GM12878 (cell line): Measurements from ENCODE around the gene VEPH1. TPM values are rescaled to one million over a fixed set of nuclear protein-coding genes. Genes with fewer than 3 reads are reported as not detected.

ENCODE experiments used
- ATAC-seq: fragments of 200-7000 bp; cut with Tn5 transposase; 3 replicates; pipeline ENCODE4 v1.9.1; 2020; ENCODE audit warnings: mild to moderate bottlenecking, moderate library complexity
- BruUV-seq: library from RNA; stranded (reverse); fragments of 400-500 nt; replicated peaks from 2 replicates; lab custom pipeline; 2021; lab: Mats Ljungman, UMichigan
- CTCF ChIA-PET: fragments of 300-600 bp; sonication (Branson Sonifier 250); formaldehyde crosslinking; extraction: SDS; loops from one replicate; lab custom pipeline; 2021; ENCODE audit warnings: inconsistent platforms; lab: Yijun Ruan, JAX
- POLR2A ChIA-PET: fragments of 350-600 bp; formaldehyde crosslinking; extraction: SDS; loops from one replicate; lab custom pipeline; 2021; ENCODE audit warnings: inconsistent platforms; lab: Charles Lee
- RAD21 ChIA-PET: fragments of 300-600 bp; sonication (Branson Sonifier 250); formaldehyde crosslinking; loops from one replicate; lab custom pipeline; 2023; ENCODE audit warnings: antibody characterized with exemption; ENCODE audit not compliant: unreplicated experiment; lab: Charles Lee
- SMC1A ChIA-PET: fragments of 300-600 bp; sonication (Branson Sonifier 250); formaldehyde crosslinking; loops from one replicate; lab custom pipeline; 2023; ENCODE audit not compliant: unreplicated experiment, uncharacterized antibody; lab: Charles Lee
- DNase-seq: peaks from one replicate; pipeline ENCODE4 v3.0.0-alpha.2; 2011; ENCODE audit warnings: low read depth, low spot score
- FAIRE-seq: peaks from 3 replicates; lab custom pipeline; 2011; peaks lifted over from hg19 to GRCh38; lab: Jason Lieb, UNC
- H2AFZ ChIP-seq: 2 replicates; pipeline ENCODE4 v1.6.0; 2011; ENCODE audit warnings: low read depth, low read length, control low read depth; ENCODE audit not compliant: control insufficient read depth
- H3K27ac ChIP-seq: 2 replicates; pipeline ENCODE4 v1.5.1; 2011; ENCODE audit warnings: control low read depth; ENCODE audit not compliant: control insufficient read depth, insufficient read depth
- H3K27me3 ChIP-seq, 2 experiments: replicated peaks in 1 of 2; 2 replicates each; pipeline versions ENCODE4 v1.6.0 to v1.6.1; 2011; ENCODE audit warnings: low read length in 1 of 2; ENCODE audit not compliant: control insufficient read depth in 2 of 2, insufficient read depth in 2 of 2
- H3K36me3 ChIP-seq, 2 experiments: 2 replicates each; pipeline ENCODE4 v1.5.1; 2011; ENCODE audit warnings: low read length in 1 of 2; ENCODE audit not compliant: control insufficient read depth in 2 of 2, insufficient read depth in 2 of 2
- H3K4me1 ChIP-seq: 2 replicates; pipeline ENCODE4 v1.6.1; 2011; ENCODE audit warnings: mild to moderate bottlenecking, low read length, moderate library complexity, mixed read lengths; ENCODE audit not compliant: control insufficient read depth, insufficient read depth
- H3K4me2 ChIP-seq: 2 replicates; pipeline ENCODE4 v1.6.0; 2011; ENCODE audit warnings: control low read depth; ENCODE audit not compliant: control insufficient read depth, insufficient read depth
- H3K4me3 ChIP-seq: fragments of 200-600 bp; sonication (generic); 2 replicates; pipeline ENCODE4 v1.5.1; 2016
- H3K79me2 ChIP-seq: 2 replicates; pipeline ENCODE4 v1.6.0; 2011; ENCODE audit warnings: low read length; ENCODE audit not compliant: control insufficient read depth, insufficient read depth
- H3K9ac ChIP-seq: 2 replicates; pipeline ENCODE4 v1.8.0; 2011; ENCODE audit warnings: low read length, control low read depth, mixed read lengths; ENCODE audit not compliant: control insufficient read depth, insufficient read depth
- H3K9me3 ChIP-seq: replicated peaks from 3 replicates; pipeline ENCODE4 v1.5.1; 2011; ENCODE audit warnings: mild to moderate bottlenecking, low read length; ENCODE audit not compliant: control insufficient read depth, insufficient read depth
- H4K20me1 ChIP-seq: 2 replicates; pipeline ENCODE4 v1.6.0; 2011; ENCODE audit not compliant: control insufficient read depth, insufficient read depth
- CEBPZ ChIP-seq: fragments of 150-350 bp; IDR thresholded peaks from 2 replicates; pipeline ENCODE4 v1.6.1; 2016; ENCODE audit warnings: low read depth, low read length
- CTCF ChIP-seq, 3 experiments: IDR thresholded peaks in 2 of 3; conservative IDR thresholded peaks in 1 of 3; 2 replicates each; pipeline ENCODE4 v1.5.1; 2011; ENCODE audit warnings: low read depth in 3 of 3, low read length in 3 of 3, mild to moderate bottlenecking in 3 of 3, control low read depth in 2 of 3, moderate library complexity in 2 of 3, inconsistent platforms in 1 of 3, mixed read lengths in 1 of 3; ENCODE audit not compliant: control insufficient read depth in 2 of 3, insufficient read depth in 1 of 3; ENCODE audit errors: extremely low read depth in 1 of 3
- FOXM1 ChIP-seq: IDR thresholded peaks from 2 replicates; pipeline ENCODE4 v1.6.1; 2012; ENCODE audit warnings: low read depth, mild to moderate bottlenecking, inconsistent platforms, low read length, moderate library complexity
- RAD21 ChIP-seq: IDR thresholded peaks from 2 replicates; pipeline ENCODE4 v1.6.1; 2011; ENCODE audit warnings: mild to moderate bottlenecking, low read depth, low read length, moderate library complexity; ENCODE audit not compliant: insufficient read depth
- SMC3 ChIP-seq: IDR thresholded peaks from 2 replicates; pipeline ENCODE4 v1.6.1; 2011; ENCODE audit warnings: low read length, improper control_type of control experiment, borderline replicate concordance
- ZBTB4 ChIP-seq: fragments of 450-650 bp; formaldehyde crosslinking; IDR thresholded peaks from 2 replicates; pipeline ENCODE4 v1.4.0; 2022; ENCODE audit warnings: mild to moderate bottlenecking, moderate library complexity
- WGBS: methylation state at CpG from one replicate; pipeline ENCODE4 v1.1.6; 2016; ENCODE audit warnings: low lambda C conversion rate; ENCODE audit not compliant: insufficient replicate concordance, insufficient coverage; ENCODE audit errors: missing lambda C conversion rate; 5-methylcytosine and 5-hydroxymethylcytosine counted together
- in situ Hi-C: fragments of 300-500 bp; cut with MboI; formaldehyde crosslinking; loops from 9 replicates; pipeline ENCODE4 v1.14.3; 2018; ENCODE audit warnings: mixed read lengths
- intact Hi-C: fragments of 100-400 bp; cut with micrococcal nuclease; formaldehyde crosslinking; loops from one replicate; pipeline ENCODE4 v1.14.2; 2022; ENCODE audit not compliant: unreplicated experiment
- polyA plus RNA-seq, 11 experiments: library from polyadenylated mRNA; depleted of rRNA in 4 of 11; unstranded in 6 of 11; stranded (reverse) in 5 of 11; fragments of >200 nt; fragmentation: Nextera tagmentation in 4 of 11; fragmentation: Illumina TruSeq in 1 of 11; extraction: Ambion mirVana in 4 of 11; extraction: Trizol in 1 of 11; gene quantifications; 1 replicate in 1 of 11; 2 replicates in 10 of 11; pipeline versions ENCODE4 v1.2.1 to v1.2.3, GENCODE V29; 2011 to 2016; ENCODE audit warnings: inconsistent platforms in 2 of 11, missing spikeins in 2 of 11, low read depth in 1 of 11
- total RNA-seq, 4 experiments: library from RNA; depleted of rRNA in 3 of 4; stranded (reverse); fragments of >200 nt in 3 of 4; fragmentation: Illumina TruSeq in 1 of 4; extraction: Trizol in 1 of 4; gene quantifications; 2 replicates each; pipeline versions ENCODE4 v1.2.1 to v1.2.3, GENCODE V29; 2013 to 2021

Gene VEPH1
- total and polyA plus RNA-seq, 10 of the 15 experiments (the other 5 are each of a cell fraction or from before 2014, with no cell fraction given): 0.04 to 0.26 (median 0.17) TPM; not detected in 7

- no peaks in the 10 kb centered on the region for H3K27me3 ChIP-seq
- no peak overlapping the region for H3K9ac ChIP-seq
- 29% methylated on average over 7 of the region's 7 CpGs for WGBS
- peak; percentile 9 for DNase-seq
- no peaks in the 10 kb centered on the region for H3K79me2 ChIP-seq
- intact Hi-C loops (loop anchor here (1.0 kb wide), 1 partner anchor 40 kb away; no protein-coding TSS in a partner anchor), in situ Hi-C loops (no loop called here)
- peak overlapping the region; percentile 30; the same call in 1 of the 2 replicates for H2AFZ ChIP-seq
- H3K4me1 ChIP-seq: no peaks in the 10 kb centered on the region
- no peak overlapping the region for H3K4me3 ChIP-seq
- BruUV-seq: no TSS peak
- no peak overlapping the region for H3K27ac ChIP-seq
- peak; percentile 95 for ATAC-seq
- no peaks in the 10 kb centered on the region for H3K36me3 ChIP-seq
- FAIRE-seq: peak; percentile 68
- RAD21 ChIA-PET: interaction anchor here (0.6 to 4.8 kb wide), 9 partner anchors 10 to 1007 kb away, joined by 3 to 56 read pairs (median 3); no protein-coding TSS in a partner anchor
- TF ChIP-seq CTCF (IDR thresholded peaks at IDR 0.05 in 2 of 3, conservative IDR thresholded peaks at IDR 0.05 in 1 of 3; ENCODE audit: control insufficient read depth in 2 of 3, extremely low read depth in 1 of 3, insufficient read depth in 1 of 3, low read depth in 3 of 3, low read length in 3 of 3): peak; percentile 66 to 75 (median 70)
- no peak for TF ChIP-seq CEBPZ
- 0 out of 2 replicates have a peak, but pooled peaks have one; percentile 14 for TF ChIP-seq FOXM1
- TF ChIP-seq RAD21: peak; percentile 85
- peak; percentile 64; the same call in 1 of the 2 replicates for TF ChIP-seq SMC3
- TF ChIP-seq ZBTB4 (CRISPR knock-in tag): no peak
- SMC1A ChIA-PET: interaction anchor here (0.8 to 4.8 kb wide), 13 partner anchors 14 to 999 kb away, joined by 3 to 78 read pairs (median 3); no protein-coding TSS in a partner anchor
- no peaks in the 10 kb centered on the region; the same call in 1 of the 2 replicates for H4K20me1 ChIP-seq
- CTCF ChIA-PET: interaction anchor here (0.6 to 7.6 kb wide), 30 partner anchors 9 to 1259 kb away, joined by 3 to 181 read pairs (median 4); no protein-coding TSS in a partner anchor
- H3K9me3 ChIP-seq: no peaks in the 10 kb centered on the region
- POLR2A ChIA-PET: no interaction called here
- H3K4me2 ChIP-seq: no peak overlapping the region
These were observed 29.5 kb upstream of the VEPH1 start for GRCh38 chr3:157532529-157533297.
